PC-9 (cell line): ENCODE measurements around the gene CSF1.

ENCODE experiments used
- EZH2 ChIP-seq: fragments of 200-600 bp; sonication (generic); IDR thresholded peaks from 2 replicates; pipeline ENCODE4 v1.8.0; 2017; ENCODE audit warnings: antibody characterized with exemption, low read depth
- TF ChIP-seq, protein P1 (sequence below): fragments of 200-600 bp; sonication (generic); conservative IDR thresholded peaks from 2 replicates; pipeline ENCODE4 v1.6.1; 2017; ENCODE audit warnings: mixed run types, antibody characterized with exemption, mild to moderate bottlenecking, moderate library complexity

DNA sequence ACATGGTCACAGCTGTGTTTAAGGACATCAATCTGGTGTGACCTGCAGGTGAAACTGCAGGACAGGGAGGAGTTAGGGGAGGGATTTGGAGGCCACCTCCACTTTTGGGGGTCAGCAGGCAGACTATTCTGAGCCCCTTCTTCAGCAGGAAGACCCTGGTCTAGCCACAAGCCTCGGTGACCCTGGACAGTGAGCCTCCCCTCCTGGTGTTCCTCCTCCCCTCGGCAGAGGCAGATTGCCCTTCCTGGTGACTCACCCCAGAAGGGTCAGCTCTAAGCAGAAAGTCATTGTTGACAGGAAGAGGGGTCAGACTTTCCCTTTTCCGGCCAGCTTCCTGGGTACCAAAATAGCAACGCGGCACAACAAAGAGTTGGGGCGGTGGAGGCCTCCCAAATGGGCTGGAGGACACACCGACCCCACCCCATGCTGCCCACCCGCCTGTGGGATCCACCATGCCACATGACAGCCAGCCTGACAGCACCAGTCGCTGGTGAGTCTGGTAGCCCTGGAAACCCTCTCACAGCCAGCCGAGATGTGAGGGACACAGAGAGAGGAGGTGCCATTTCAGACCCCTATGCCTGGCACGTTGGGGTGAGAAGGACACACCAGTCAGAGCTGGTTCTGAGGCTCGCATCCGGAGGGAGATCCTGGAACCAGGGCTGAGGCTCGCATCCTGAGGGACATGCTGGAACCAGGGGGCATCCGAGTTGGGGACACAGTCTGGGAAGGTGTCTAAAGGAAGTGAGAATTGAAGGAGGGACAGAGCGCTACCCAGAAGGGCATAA lies 14.7 kb upstream of the CSF1 start:
- TF ChIP-seq, protein P1, sequence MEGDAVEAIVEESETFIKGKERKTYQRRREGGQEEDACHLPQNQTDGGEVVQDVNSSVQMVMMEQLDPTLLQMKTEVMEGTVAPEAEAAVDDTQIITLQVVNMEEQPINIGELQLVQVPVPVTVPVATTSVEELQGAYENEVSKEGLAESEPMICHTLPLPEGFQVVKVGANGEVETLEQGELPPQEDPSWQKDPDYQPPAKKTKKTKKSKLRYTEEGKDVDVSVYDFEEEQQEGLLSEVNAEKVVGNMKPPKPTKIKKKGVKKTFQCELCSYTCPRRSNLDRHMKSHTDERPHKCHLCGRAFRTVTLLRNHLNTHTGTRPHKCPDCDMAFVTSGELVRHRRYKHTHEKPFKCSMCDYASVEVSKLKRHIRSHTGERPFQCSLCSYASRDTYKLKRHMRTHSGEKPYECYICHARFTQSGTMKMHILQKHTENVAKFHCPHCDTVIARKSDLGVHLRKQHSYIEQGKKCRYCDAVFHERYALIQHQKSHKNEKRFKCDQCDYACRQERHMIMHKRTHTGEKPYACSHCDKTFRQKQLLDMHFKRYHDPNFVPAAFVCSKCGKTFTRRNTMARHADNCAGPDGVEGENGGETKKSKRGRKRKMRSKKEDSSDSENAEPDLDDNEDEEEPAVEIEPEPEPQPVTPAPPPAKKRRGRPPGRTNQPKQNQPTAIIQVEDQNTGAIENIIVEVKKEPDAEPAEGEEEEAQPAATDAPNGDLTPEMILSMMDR = no peak
- TF ChIP-seq EZH2 = no peak
